H1 (cell line): ENCODE results near the gene PSMC4. TPM values are rescaled to one million over a fixed set of nuclear protein-coding genes. Genes with fewer than 3 reads are reported as not detected.

Experiments
- CTCF ChIA-PET: fragments of 300-600 bp; sonication (Branson Sonifier 250); formaldehyde crosslinking; loops from one replicate; lab custom pipeline; 2021; ENCODE audit not compliant: partially characterized antibody; lab: Charles Lee
- POLR2A ChIA-PET: fragments of 300-600 bp; sonication (Branson Sonifier 250); formaldehyde crosslinking; loops from one replicate; lab custom pipeline; 2021; ENCODE audit warnings: inconsistent platforms; ENCODE audit not compliant: partially characterized antibody; lab: Charles Lee
- DNase-seq, 2 experiments: peaks; one replicate each; pipeline versions ENCODE4 v3.0.0 to v3.0.0-alpha.2; 2010 to 2022; ENCODE audit warnings: low spot score in 2 of 2, low read depth in 1 of 2, mixed read lengths in 1 of 2
- FAIRE-seq: peaks from 2 replicates; lab custom pipeline; 2011; peaks lifted over from hg19 to GRCh38; lab: Jason Lieb, UNC
- H2AFZ ChIP-seq: 2 replicates; pipeline ENCODE4 v1.8.1; 2012; ENCODE audit warnings: low read length, inconsistent platforms
- H2AK5ac ChIP-seq: 2 replicates; pipeline ENCODE4 v1.6.1; 2013; ENCODE audit warnings: low read depth, low read length
- H2BK120ac ChIP-seq: replicated peaks from 2 replicates; pipeline ENCODE3; 2013; ENCODE audit warnings: low read depth, low read length, inconsistent platforms
- H2BK12ac ChIP-seq: 2 replicates; pipeline ENCODE4 v1.6.1; 2013; ENCODE audit warnings: low read depth, low read length
- H2BK15ac ChIP-seq: 2 replicates; pipeline ENCODE4 v1.6.1; 2013; ENCODE audit warnings: low read length
- H2BK20ac ChIP-seq: 2 replicates; pipeline ENCODE4 v1.6.1; 2013; ENCODE audit warnings: low read length
- H2BK5ac ChIP-seq: 2 replicates; pipeline ENCODE4 v1.6.1; 2013; ENCODE audit warnings: low read depth, low read length
- H3K14ac ChIP-seq: 2 replicates; pipeline ENCODE4 v1.6.1; 2013; ENCODE audit warnings: inconsistent platforms; ENCODE audit not compliant: insufficient read length
- H3K18ac ChIP-seq: 2 replicates; pipeline ENCODE4 v1.6.1; 2013; ENCODE audit warnings: low read length; ENCODE audit errors: extremely low read depth
- H3K23ac ChIP-seq: 2 replicates; pipeline ENCODE4 v1.6.1; 2013; ENCODE audit warnings: inconsistent platforms; ENCODE audit not compliant: insufficient read length
- H3K23me2 ChIP-seq: 2 replicates; pipeline ENCODE4 v1.6.1; 2013; ENCODE audit warnings: low read depth, low read length
- H3K27ac ChIP-seq: 2 replicates; pipeline ENCODE4 v1.6.1; 2011; ENCODE audit warnings: low read depth, low read length, inconsistent platforms
- H3K27me3 ChIP-seq, 4 experiments: replicated peaks in 1 of 4; 1 replicate in 1 of 4; 2 replicates in 3 of 4; pipeline versions ENCODE4 v1.6.1 to v1.8.1; 2011 to 2013; ENCODE audit warnings: low read length in 3 of 4, mild to moderate bottlenecking in 3 of 4, inconsistent platforms in 2 of 4, mixed read lengths in 2 of 4, moderate library complexity in 1 of 4; ENCODE audit not compliant: control insufficient read depth in 3 of 4, insufficient read depth in 3 of 4; ENCODE audit errors: extremely low read depth in 1 of 4
- H3K36me3 ChIP-seq, 4 experiments: 2 replicates each; pipeline versions ENCODE4 v1.6.1 to v1.8.1; 2011 to 2013; ENCODE audit warnings: mild to moderate bottlenecking in 4 of 4, low read length in 3 of 4, moderate library complexity in 2 of 4, control low read depth in 1 of 4, inconsistent platforms in 1 of 4; ENCODE audit not compliant: insufficient read depth in 4 of 4, control insufficient read depth in 2 of 4
- H3K4ac ChIP-seq: replicated peaks from 2 replicates; pipeline ENCODE3; 2013; ENCODE audit warnings: low read length, low read depth, mixed read lengths, inconsistent platforms; ENCODE audit not compliant: insufficient read length
- H3K4me1 ChIP-seq, 4 experiments: replicated peaks in 1 of 4; 1 replicate in 1 of 4; 2 replicates in 3 of 4; pipeline versions ENCODE4 v1.6.1 to v1.8.1; 2011 to 2013; ENCODE audit warnings: low read length in 3 of 4, inconsistent platforms in 2 of 4, mixed read lengths in 1 of 4; ENCODE audit not compliant: insufficient read depth in 4 of 4, control insufficient read depth in 3 of 4
- H3K4me2 ChIP-seq, 2 experiments: 2 replicates each; pipeline versions ENCODE4 v1.6.1 to v1.8.1; 2011 to 2013; ENCODE audit warnings: low read depth in 2 of 2, low read length in 2 of 2, control low read depth in 1 of 2, inconsistent platforms in 1 of 2, mild to moderate bottlenecking in 1 of 2; ENCODE audit not compliant: insufficient read depth in 1 of 2
- H3K4me3 ChIP-seq, 4 experiments: fragments of 200-600, 300-600 bp in 1 of 4; sonication (generic), shearing (Covaris generic), sonication (Bioruptor Twin) in 1 of 4; 2 replicates each; pipeline versions ENCODE4 v1.5.1 to v1.8.1; 2011 to 2016; ENCODE audit warnings: low read length in 4 of 4, low read depth in 3 of 4, control low read depth in 2 of 4, inconsistent platforms in 2 of 4, mild to moderate bottlenecking in 2 of 4, mixed read lengths in 1 of 4, moderate library complexity in 1 of 4; ENCODE audit not compliant: insufficient read depth in 2 of 4; ENCODE audit errors: extremely low read depth in 1 of 4
- H3K56ac ChIP-seq: replicated peaks from 2 replicates; pipeline ENCODE3; 2013; ENCODE audit warnings: low read depth, mild to moderate bottlenecking, mixed read lengths, low read length, inconsistent platforms; ENCODE audit not compliant: insufficient read length
- H3K79me1 ChIP-seq: 2 replicates; pipeline ENCODE4 v1.6.1; 2013; ENCODE audit warnings: low read depth, low read length, control low read depth
- H3K79me2 ChIP-seq, 2 experiments: 2 replicates each; pipeline versions ENCODE4 v1.6.1 to v1.8.1; 2012 to 2013; ENCODE audit warnings: low read length in 2 of 2, mild to moderate bottlenecking in 2 of 2, inconsistent platforms in 1 of 2; ENCODE audit not compliant: insufficient read depth in 2 of 2, control insufficient read depth in 1 of 2
- H3K9ac ChIP-seq, 4 experiments: replicated peaks in 1 of 4; 1 replicate in 1 of 4; 2 replicates in 3 of 4; pipeline versions ENCODE4 v1.6.1 to v1.8.1; 2011 to 2013; ENCODE audit warnings: low read depth in 3 of 4, low read length in 3 of 4, control low read depth in 2 of 4, mild to moderate bottlenecking in 2 of 4, moderate library complexity in 2 of 4, inconsistent platforms in 1 of 4; ENCODE audit errors: extremely low read depth in 1 of 4
- H3K9me3 ChIP-seq, 2 experiments: 2 replicates each; pipeline versions ENCODE4 v1.6.1 to v1.8.1; 2012 to 2013; ENCODE audit warnings: mild to moderate bottlenecking in 2 of 2, moderate library complexity in 2 of 2, control low read depth in 1 of 2, inconsistent platforms in 1 of 2, low read depth in 1 of 2, low read length in 1 of 2, mixed read lengths in 1 of 2; ENCODE audit not compliant: insufficient read depth in 2 of 2
- H4K20me1 ChIP-seq, 2 experiments: replicated peaks in 1 of 2; 2 replicates each; pipeline versions ENCODE3 to v1.8.1; 2011 to 2013; ENCODE audit warnings: inconsistent platforms in 2 of 2, low read length in 2 of 2, mild to moderate bottlenecking in 1 of 2; ENCODE audit not compliant: insufficient read depth in 2 of 2, control insufficient read depth in 1 of 2
- H4K5ac ChIP-seq: 2 replicates; pipeline ENCODE4 v1.6.1; 2013; ENCODE audit warnings: low read length, low read depth, mixed read lengths, inconsistent platforms; ENCODE audit not compliant: insufficient read length
- H4K8ac ChIP-seq: 2 replicates; pipeline ENCODE4 v1.8.0; 2013; ENCODE audit warnings: mild to moderate bottlenecking, moderate library complexity, low read length, inconsistent platforms; ENCODE audit not compliant: insufficient read depth; ENCODE audit errors: extremely low read depth
- H4K91ac ChIP-seq: replicated peaks from 2 replicates; pipeline ENCODE3; 2013; ENCODE audit warnings: low read length, mixed read lengths, inconsistent platforms; ENCODE audit not compliant: insufficient read length
- ASH2L ChIP-seq: fragments of 200-600, 300-600 bp; sonication (generic); IDR thresholded peaks from one replicate; pipeline ENCODE4 v1.7.1; 2017; ENCODE audit warnings: low read length
- CHD1 ChIP-seq: IDR thresholded peaks from 2 replicates; pipeline ENCODE4 v1.6.1; 2012; ENCODE audit warnings: low read depth, low read length, improper control_type of control experiment
- CHD2 ChIP-seq: IDR thresholded peaks from 2 replicates; pipeline ENCODE4 v1.6.1; 2012; ENCODE audit warnings: low read length, improper control_type of control experiment
- CTCF ChIP-seq, 3 experiments: IDR thresholded peaks; 1 replicate in 2 of 3; 2 replicates in 1 of 3; pipeline versions ENCODE4 v1.5.1 to v1.6.1; 2011; ENCODE audit warnings: low read length in 3 of 3, mild to moderate bottlenecking in 3 of 3, inconsistent platforms in 2 of 3, low read depth in 1 of 3, moderate library complexity in 1 of 3; ENCODE audit not compliant: insufficient read depth in 1 of 3; ENCODE audit errors: control extremely low read depth in 1 of 3
- NRF1 ChIP-seq: IDR thresholded peaks from 2 replicates; pipeline ENCODE4 v1.6.1; 2011; ENCODE audit warnings: mild to moderate bottlenecking, low read depth, low read length, improper control_type of control experiment
- RXRA ChIP-seq: IDR thresholded peaks from 2 replicates; pipeline ENCODE4 v1.6.1; 2011; ENCODE audit warnings: low read depth, mild to moderate bottlenecking, low read length, moderate library complexity; ENCODE audit not compliant: insufficient read depth
- SIX5 ChIP-seq: IDR thresholded peaks from 2 replicates; pipeline ENCODE4 v1.6.1; 2011; ENCODE audit warnings: mild to moderate bottlenecking, low read depth, low read length
- SP4 ChIP-seq: IDR thresholded peaks from 2 replicates; pipeline ENCODE4 v1.6.1; 2012; ENCODE audit warnings: low read length, inconsistent platforms
- SRF ChIP-seq: IDR thresholded peaks from 2 replicates; pipeline ENCODE4 v1.6.1; 2011; ENCODE audit warnings: mild to moderate bottlenecking, low read depth, low read length, moderate library complexity
- SUZ12 ChIP-seq: fragments of 200-600 bp; sonication (generic); IDR thresholded peaks from 2 replicates; pipeline ENCODE4 v1.6.1; 2012; ENCODE audit warnings: mild to moderate bottlenecking, inconsistent platforms, low read length, moderate library complexity, mixed read lengths
- TAF1 ChIP-seq: IDR thresholded peaks from 2 replicates; pipeline ENCODE4 v1.6.1; 2011; ENCODE audit warnings: mild to moderate bottlenecking, low read depth, low read length
- WGBS, 2 experiments: shearing (Covaris generic) in 1 of 2; methylation state at CpG; one replicate each; pipeline versions ENCODE4 v1.1.6 to v1.1.7; 2013 to 2015; ENCODE audit warnings: low lambda C conversion rate in 2 of 2, mixed read lengths in 2 of 2, inconsistent platforms in 1 of 2, low coverage in 1 of 2, missing lambda C conversion rate in 1 of 2; ENCODE audit not compliant: insufficient replicate concordance in 2 of 2, insufficient coverage in 1 of 2, insufficient read length in 1 of 2; ENCODE audit errors: extremely low coverage in 1 of 2, missing lambda C conversion rate in 1 of 2; 5-methylcytosine and 5-hydroxymethylcytosine counted together
- polyA plus RNA-seq, 7 experiments: library from polyadenylated mRNA; depleted of rRNA in 3 of 7; stranded (reverse) in 5 of 7; unstranded in 2 of 7; fragments of >200 nt in 5 of 7; fragments of 200-250 nt in 2 of 7; gene quantifications; 1 replicate in 5 of 7; 2 replicates in 1 of 7; 4 replicates in 1 of 7; pipeline versions ENCODE4 v1.2.1 to v1.2.3, GENCODE V29; 2011 to 2013; ENCODE audit warnings: missing spikeins in 2 of 7, mixed read lengths in 2 of 7
- total RNA-seq: library from RNA; stranded (reverse); fragmentation: NEBNext Ultra II Directional; extraction: Animal tissue kit (Norgen Biotek cat#: 25700); gene quantifications from 2 replicates; pipeline ENCODE4 v1.2.1, GENCODE V29; 2021

The PSMC4 gene
- total and polyA plus RNA-seq, 2 of the 8 experiments (the other 6 are each of a cell fraction or from before 2014, with no cell fraction given): 116 to 126 TPM

DNA sequence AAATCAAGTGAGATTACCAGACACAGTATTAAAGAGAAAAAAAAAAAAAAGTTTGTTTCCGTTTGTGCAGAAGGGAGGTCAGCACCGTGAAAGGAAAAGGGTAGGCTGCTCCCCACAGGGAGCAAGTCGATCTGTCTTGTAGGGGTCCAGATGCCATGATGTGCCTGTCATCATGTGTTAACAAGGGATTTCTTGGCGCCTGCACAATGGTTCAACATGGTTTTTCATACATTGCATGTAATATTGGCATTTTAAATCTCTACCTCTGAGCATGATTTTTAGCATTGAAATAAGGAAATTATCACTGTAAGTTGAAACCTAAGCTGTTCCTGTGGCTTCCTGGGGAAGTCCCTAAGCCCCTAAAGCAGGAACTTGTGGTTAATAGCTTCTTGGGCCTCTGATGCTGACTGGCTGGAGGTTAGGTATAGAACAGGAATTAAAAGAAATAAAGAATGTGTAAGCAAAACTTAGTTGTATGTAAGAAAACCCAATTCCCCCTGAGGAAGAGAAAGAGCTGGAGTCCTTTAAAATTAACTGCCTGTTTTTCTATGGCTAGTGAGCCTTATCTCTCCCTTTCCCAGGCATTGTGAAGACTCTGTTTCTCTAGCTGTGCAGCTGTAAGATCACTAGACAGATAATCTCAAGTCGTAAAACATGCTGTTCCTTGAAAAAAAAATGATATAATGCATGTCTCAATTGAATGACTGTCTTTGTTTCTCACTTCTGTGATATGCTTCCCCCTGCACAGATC is 29.2 kb upstream of the PSMC4 start:
- CTCF ChIA-PET: interaction anchor here (1.5 kb wide), 1 partner anchor 20 kb away, joined by 4 read pairs; no protein-coding TSS in a partner anchor
- DNase-seq (no peak), FAIRE-seq (no peak)
- Histone ChIP-seq H3K79me2 (no peaks in the 10 kb centered on the region), H3K27me3 (no peaks in the 10 kb centered on the region), H2AK5ac (no peak overlapping the region), H3K9me3 (no peaks in the 10 kb centered on the region), H3K36me3 (no peaks in the 10 kb centered on the region), H3K4ac (no peak overlapping the region), H3K27ac (no peak overlapping the region), H2BK5ac (no peak overlapping the region), H4K8ac (no peak overlapping the region), H3K56ac (no peak overlapping the region), H4K5ac (no peak overlapping the region), H3K4me3 (no peak overlapping the region), H2BK120ac (no peak overlapping the region), H2BK12ac (no peak overlapping the region), H2BK20ac (no peak overlapping the region), H3K18ac (no peak overlapping the region), H3K4me2 (no peak overlapping the region), H3K23me2 (no peaks in the 10 kb centered on the region), H3K79me1 (no peaks in the 10 kb centered on the region), H2BK15ac (no peak overlapping the region), H3K23ac (no peak overlapping the region), H3K14ac (no peak overlapping the region), H3K9ac (no peak overlapping the region), H4K91ac (no peak overlapping the region), H3K4me1 (peaks cover 0 to 4% (median 0%) of the 10 kb centered on the region in 4 experiments; a peak in 2 of 7 replicates), H4K20me1 (no peaks in the 10 kb centered on the region), H2AFZ (no peak overlapping the region)
- WGBS, 2 experiments: 71% methylated on average over 5 of the region's 5 CpGs; no CpG with 5 or more reads in 1 of the 2 experiments
- POLR2A ChIA-PET: interaction anchor here (0.6 to 1.1 kb wide), 3 partner anchors 17 to 250 kb away, joined by 3 read pairs; no protein-coding TSS in a partner anchor
- TF ChIP-seq SUZ12 (no peak), SIX5 (no peak), NRF1 (no peak), SP4 (no peak), TAF1 (no peak), SRF (no peak), CHD2 (no peak), RXRA (no peak), CHD1 (no peak), CTCF (IDR thresholded peaks at IDR 0.05; ENCODE audit: control extremely low read depth in 1 of 3, insufficient read depth in 1 of 3, low read depth in 1 of 3, low read length in 3 of 3) (no peak), ASH2L (no peak)
